HUES64 (cell line): ENCODE results near the gene HAVCR2.

ENCODE experiments used
- H3K27ac ChIP-seq: 2 replicates; pipeline ENCODE4 v1.7.0; 2013; ENCODE audit warnings: low read depth, low read length, inconsistent platforms
- H3K27me3 ChIP-seq: 2 replicates; pipeline ENCODE4 v1.6.1; 2013; ENCODE audit warnings: mild to moderate bottlenecking, low read length; ENCODE audit not compliant: insufficient read depth
- H3K36me3 ChIP-seq: 2 replicates; pipeline ENCODE4 v1.6.1; 2013; ENCODE audit warnings: mild to moderate bottlenecking, low read length; ENCODE audit not compliant: insufficient read depth
- H3K4me1 ChIP-seq: 2 replicates; pipeline ENCODE4 v1.6.1; 2013; ENCODE audit warnings: mild to moderate bottlenecking, low read length, moderate library complexity; ENCODE audit not compliant: insufficient read depth
- H3K4me3 ChIP-seq: 2 replicates; pipeline ENCODE4 v1.5.1; 2013; ENCODE audit warnings: mild to moderate bottlenecking, low read length, moderate library complexity
- H3K9ac ChIP-seq: 2 replicates; pipeline ENCODE4 v1.6.1; 2013; ENCODE audit warnings: mild to moderate bottlenecking, low read depth, low read length
- H3K9me3 ChIP-seq: 2 replicates; pipeline ENCODE4 v1.6.1; 2013; ENCODE audit warnings: low read depth, low read length; ENCODE audit not compliant: insufficient read depth
- WGBS: fragments of 150-250, 120-280 bp; methylation state at CpG from one replicate; pipeline ENCODE4 v1.1.7; 2013; ENCODE audit warnings: missing lambda C conversion rate; 5-methylcytosine and 5-hydroxymethylcytosine counted together

HAVCR2 gene

GRCh38 chr5:157038568-157039187 is 70.2 kb downstream of the HAVCR2 start:
- Histone ChIP-seq H3K27ac (no peak overlapping the region), H3K27me3 (no peaks in the 10 kb centered on the region), H3K9ac (no peak overlapping the region), H3K4me1 (peaks cover 8% of the 10 kb centered on the region; the same call in 1 of the 2 replicates), H3K36me3 (no peaks in the 10 kb centered on the region), H3K9me3 (no peaks in the 10 kb centered on the region), H3K4me3 (no peak overlapping the region)
- WGBS, result 90% methylated on average over 5 of the region's 5 CpGs
